HAP-1 (cell line): Measurements from ENCODE around the gene BCAR3.

Experiments
- DNase-seq, 2 experiments: peaks; one replicate each; pipeline ENCODE4 v3.0.0-alpha.2; 2016 to 2020; ENCODE audit warnings: low spot score in 2 of 2
- H3K27me3 ChIP-seq: fragments of 250-450 bp; sonication (Bioruptor Pico); 2 replicates; pipeline ENCODE4 v1.5.1; 2020; ENCODE audit warnings: low read depth, mild to moderate bottlenecking, moderate library complexity
- H3K36me3 ChIP-seq: fragments of 250-450 bp; sonication (Bioruptor Pico); replicated peaks from 2 replicates; pipeline ENCODE4 v1.5.1; 2020; ENCODE audit warnings: mild to moderate bottlenecking
- H3K4me1 ChIP-seq: fragments of 250-450 bp; sonication (Bioruptor Pico); 2 replicates; pipeline ENCODE4 v1.5.1; 2020; ENCODE audit warnings: mild to moderate bottlenecking
- H3K4me3 ChIP-seq: fragments of 250-450 bp; sonication (Bioruptor Pico); 2 replicates; pipeline ENCODE4 v1.5.1; 2020; ENCODE audit warnings: mild to moderate bottlenecking, moderate library complexity
- H3K9me3 ChIP-seq: fragments of 250-450 bp; sonication (Bioruptor Pico); 2 replicates; pipeline ENCODE4 v1.5.1; 2020; ENCODE audit warnings: mild to moderate bottlenecking, moderate library complexity
- in situ Hi-C: fragments of 300-500 bp; cut with MboI; formaldehyde crosslinking; loops from 3 replicates; pipeline ENCODE4 v1.14.3; 2020; ENCODE audit warnings: low sequenced_read_pairs, inconsistent platforms, mixed read lengths

Gene BCAR3

DNA sequence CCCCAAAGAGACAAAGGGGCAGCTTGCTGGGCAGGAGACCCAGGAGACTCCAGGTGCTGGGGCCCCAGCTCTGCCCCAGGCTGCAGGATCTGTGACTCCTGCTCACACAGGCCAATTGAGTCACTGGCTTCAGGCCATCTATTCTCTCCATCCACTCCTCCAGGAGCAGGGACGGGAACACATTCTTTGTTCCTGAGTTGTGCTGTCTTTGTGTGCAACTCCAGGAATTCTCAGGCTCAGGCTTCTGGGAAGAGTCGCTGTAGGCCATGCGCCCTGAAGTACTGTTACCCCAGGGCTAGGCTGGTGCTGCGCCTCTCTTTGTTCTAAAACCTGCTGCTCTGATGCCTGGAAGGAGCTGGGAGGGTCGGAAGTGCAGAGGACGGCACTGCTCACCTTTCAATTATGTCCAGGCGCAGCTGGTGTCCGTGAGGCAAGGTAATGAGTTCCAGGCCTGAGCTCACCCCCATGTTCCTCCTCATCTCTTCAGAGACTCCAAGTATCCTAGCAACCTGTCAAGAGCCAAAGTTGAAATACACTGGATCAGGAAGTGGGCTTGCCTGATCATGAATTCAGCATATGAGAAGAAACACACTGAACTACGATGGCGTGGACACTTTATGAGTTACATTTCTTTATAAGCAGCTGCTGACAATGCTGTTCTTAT lies 105.9 kb downstream of the BCAR3 start:
- Histone ChIP-seq H3K4me3 (no peak overlapping the region), H3K9me3 (no peaks in the 10 kb centered on the region), H3K27me3 (no peaks in the 10 kb centered on the region), H3K36me3 (no peaks in the 10 kb centered on the region), H3K4me1 (no peaks in the 10 kb centered on the region)
- no peak for DNase-seq
- in situ Hi-C loops, result no loop called here

DNA sequence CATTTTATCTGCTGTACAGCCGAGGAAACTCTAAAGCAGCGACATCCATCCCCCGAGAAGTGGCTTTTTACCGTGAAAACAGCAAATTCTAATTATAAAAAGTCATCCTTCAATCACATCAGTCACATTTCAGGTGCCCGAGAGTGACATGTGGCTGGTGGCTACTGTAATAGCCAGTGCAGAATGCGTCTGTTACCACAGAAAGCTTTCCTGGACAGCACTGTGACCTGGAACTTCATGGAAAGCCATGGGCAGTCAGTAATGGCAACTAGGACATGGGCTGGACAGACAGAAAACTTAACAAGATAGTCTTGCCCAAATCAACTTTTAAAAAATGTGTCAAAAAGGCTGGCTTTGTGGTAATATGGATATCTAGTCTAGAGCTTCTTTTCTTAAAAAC lies 106.6 kb downstream of the BCAR3 start:
- no peaks in the 10 kb centered on the region for H3K9me3 ChIP-seq
- H3K4me1 ChIP-seq, result no peaks in the 10 kb centered on the region
- H3K27me3 ChIP-seq, result no peaks in the 10 kb centered on the region
- H3K4me3 ChIP-seq, result no peak overlapping the region
- no peak for DNase-seq
- in situ Hi-C loops, result no loop called here
- no peaks in the 10 kb centered on the region for H3K36me3 ChIP-seq

DNA sequence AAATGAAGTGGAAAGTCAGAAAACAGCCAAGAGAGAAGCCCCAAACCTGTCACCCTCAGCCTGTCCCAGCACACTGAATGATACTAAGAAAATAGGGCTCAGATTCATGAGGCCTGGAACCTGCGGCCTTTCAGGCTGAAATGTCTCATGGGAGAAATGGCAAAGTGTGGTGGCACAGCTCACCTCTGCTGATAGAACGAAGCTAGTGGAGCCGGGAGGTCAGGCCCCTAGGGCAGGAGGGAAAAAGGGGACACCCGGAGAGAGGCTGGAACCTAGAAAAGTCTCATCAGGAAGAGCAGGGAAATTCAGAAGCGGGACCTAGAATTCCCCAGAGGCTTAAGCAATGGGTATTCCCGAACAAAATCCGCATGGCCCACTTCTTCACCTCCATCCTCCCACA lies 107.1 kb downstream of the BCAR3 start:
- Histone ChIP-seq H3K36me3 (no peaks in the 10 kb centered on the region; the same call in 1 of the 2 replicates), H3K4me3 (no peak overlapping the region), H3K9me3 (no peaks in the 10 kb centered on the region), H3K27me3 (no peaks in the 10 kb centered on the region), H3K4me1 (no peaks in the 10 kb centered on the region)
- no peak for DNase-seq
- in situ Hi-C loops, result no loop called here

DNA sequence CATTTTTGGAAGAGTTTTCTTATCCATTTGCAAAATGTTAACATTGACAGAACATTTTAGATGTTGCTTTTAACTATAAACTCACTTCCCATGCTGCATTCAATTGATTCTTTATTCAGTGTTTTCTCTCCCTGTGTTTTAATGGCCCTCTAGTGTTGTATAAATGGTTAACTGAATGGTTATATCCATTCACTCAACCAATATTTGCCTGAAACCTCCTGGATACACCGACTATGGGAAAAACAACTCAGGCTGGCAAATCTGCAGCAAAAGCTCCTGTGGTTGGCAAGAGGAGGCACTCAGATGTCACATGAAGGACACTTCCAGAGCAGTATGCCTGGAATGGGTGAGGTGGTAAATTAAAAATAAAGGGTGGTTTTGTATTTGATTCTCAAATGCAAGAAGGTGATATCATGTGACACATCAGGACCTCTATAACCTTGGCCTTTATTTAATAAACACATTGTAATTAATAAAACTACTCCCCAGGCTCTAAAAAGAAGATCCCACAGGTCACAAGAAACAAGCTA lies 107.6 kb downstream of the BCAR3 start:
- in situ Hi-C loops, result no loop called here
- Histone ChIP-seq H3K4me3 (no peak overlapping the region), H3K27me3 (no peaks in the 10 kb centered on the region), H3K9me3 (no peaks in the 10 kb centered on the region), H3K36me3 (no peaks in the 10 kb centered on the region; the same call in 1 of the 2 replicates), H3K4me1 (no peaks in the 10 kb centered on the region)
- no peak for DNase-seq

DNA sequence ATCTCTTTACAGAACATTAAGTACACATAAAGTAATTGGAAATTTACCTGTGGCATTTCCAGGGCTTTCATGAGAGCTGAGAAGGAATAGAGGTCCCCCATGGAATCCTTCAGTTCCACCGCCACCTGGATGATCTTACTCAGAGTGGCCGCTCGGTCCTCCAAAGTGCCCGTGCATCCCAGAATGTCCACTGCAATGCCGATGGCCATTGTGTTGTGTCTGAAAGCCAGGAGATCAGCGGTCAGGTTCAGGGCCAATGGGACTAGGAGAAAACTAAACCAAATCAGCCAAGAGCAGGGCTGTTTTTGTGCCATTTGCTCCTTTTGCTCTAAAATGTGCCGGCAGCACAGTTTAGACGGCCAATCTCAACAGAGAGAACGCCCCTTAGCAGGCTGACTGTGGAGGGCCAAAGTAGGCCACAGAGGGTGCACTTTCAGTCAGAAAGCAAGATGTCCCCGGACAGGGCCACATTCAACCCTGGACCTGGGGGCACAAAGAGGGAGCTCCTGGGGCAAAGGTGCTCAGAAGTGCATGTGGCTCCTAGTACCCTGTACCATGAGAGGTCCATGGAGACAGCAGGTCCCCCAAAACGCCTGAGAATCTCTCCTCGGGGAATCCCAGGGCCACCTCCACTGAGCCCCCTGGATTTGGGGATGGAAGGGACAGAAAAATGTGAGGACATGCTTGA lies 109.9 kb downstream of the BCAR3 start:
- no peaks in the 10 kb centered on the region for H3K4me1 ChIP-seq
- no peak overlapping the region for H3K4me3 ChIP-seq
- H3K36me3 ChIP-seq, result no peaks in the 10 kb centered on the region; the same call in 1 of the 2 replicates
- no peak for DNase-seq
- no peaks in the 10 kb centered on the region for H3K27me3 ChIP-seq
- no peaks in the 10 kb centered on the region for H3K9me3 ChIP-seq
- in situ Hi-C loops, result no loop called here

DNA sequence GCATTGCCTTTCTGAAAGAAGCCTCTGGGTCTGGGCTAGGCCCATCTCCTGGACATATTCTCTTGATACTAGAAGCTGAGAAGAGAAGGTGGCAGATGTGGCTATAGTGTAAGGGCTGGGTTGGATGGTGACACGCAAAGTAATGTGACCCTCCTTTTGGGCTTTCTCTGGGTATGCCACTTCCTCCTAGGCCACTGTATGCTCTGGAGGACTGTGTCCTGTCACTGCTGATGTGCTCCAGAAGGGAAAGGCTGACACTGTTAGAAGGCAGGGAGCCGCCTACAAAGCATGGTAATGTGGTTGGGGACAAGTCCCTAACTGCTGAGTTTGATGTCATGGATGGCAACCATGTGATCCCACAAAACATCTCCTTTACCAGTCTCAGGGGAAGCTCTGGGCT lies 112.1 kb downstream of the BCAR3 start:
- in situ Hi-C loops, result no loop called here
- Histone ChIP-seq H3K4me3 (no peak overlapping the region), H3K27me3 (no peaks in the 10 kb centered on the region), H3K36me3 (no peaks in the 10 kb centered on the region; the same call in 1 of the 2 replicates), H3K9me3 (no peaks in the 10 kb centered on the region), H3K4me1 (no peaks in the 10 kb centered on the region)
- no peak for DNase-seq

DNA sequence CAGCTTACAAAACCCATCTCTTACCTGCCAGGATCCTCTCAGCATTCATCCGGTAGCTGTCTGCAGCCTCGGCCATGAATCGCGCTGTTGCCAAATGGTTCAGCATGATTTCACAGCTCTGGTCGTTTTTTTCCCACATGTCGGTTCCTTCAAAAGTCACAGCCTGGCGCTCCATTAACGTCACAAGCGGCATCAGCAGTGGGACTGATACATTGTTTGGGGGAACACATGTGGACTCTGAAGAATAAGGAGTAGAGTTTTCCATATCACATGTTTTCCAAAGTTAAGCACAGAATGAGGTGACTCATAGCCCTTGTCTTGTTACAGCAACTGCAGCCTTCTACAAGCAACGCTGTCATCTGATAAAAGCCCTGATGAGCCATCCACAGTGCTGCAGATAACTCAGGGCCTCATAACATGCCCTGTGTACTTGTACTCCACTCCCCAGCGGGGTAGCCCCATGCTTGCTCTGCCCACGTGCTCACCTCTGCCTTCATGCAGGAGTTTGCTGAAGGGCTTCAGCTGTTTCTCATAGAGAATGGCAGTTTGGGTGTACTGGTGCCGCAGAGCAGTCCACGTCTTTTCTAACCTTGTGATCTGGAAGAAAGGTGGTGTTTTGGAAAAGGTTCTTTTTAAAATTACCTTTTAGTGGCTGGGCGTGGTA lies 114.2 kb downstream of the BCAR3 start:
- H3K9me3 ChIP-seq, result no peaks in the 10 kb centered on the region
- no peaks in the 10 kb centered on the region for H3K27me3 ChIP-seq
- no peaks in the 10 kb centered on the region for H3K4me1 ChIP-seq
- no peak for DNase-seq
- no peak overlapping the region for H3K4me3 ChIP-seq
- in situ Hi-C loops, result no loop called here
- H3K36me3 ChIP-seq, result no peaks in the 10 kb centered on the region; the same call in 1 of the 2 replicates

DNA sequence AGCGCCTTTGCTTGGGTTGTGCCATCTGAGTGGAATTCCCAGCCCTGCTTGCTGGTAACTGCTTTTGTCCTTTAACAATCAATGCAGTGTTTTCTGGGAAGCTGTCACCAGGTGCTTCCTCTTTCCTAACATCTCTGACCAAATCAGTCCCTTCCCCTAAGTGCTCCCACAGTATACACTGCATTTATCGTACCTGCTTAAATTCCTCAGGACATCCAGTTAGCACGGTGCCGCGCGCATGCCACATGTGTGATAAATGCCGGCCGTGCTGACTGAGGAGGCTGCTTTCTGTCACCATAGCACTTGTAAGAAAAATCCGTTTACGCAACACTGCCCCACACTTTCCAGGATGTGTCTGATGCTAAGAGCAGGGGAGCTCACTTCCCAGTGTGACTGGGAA lies 115.4 kb downstream of the BCAR3 start:
- Histone ChIP-seq H3K27me3 (no peaks in the 10 kb centered on the region), H3K4me3 (no peak overlapping the region), H3K9me3 (no peaks in the 10 kb centered on the region), H3K36me3 (no peaks in the 10 kb centered on the region; the same call in 1 of the 2 replicates), H3K4me1 (no peaks in the 10 kb centered on the region)
- no peak for DNase-seq
- in situ Hi-C loops, result no loop called here

DNA sequence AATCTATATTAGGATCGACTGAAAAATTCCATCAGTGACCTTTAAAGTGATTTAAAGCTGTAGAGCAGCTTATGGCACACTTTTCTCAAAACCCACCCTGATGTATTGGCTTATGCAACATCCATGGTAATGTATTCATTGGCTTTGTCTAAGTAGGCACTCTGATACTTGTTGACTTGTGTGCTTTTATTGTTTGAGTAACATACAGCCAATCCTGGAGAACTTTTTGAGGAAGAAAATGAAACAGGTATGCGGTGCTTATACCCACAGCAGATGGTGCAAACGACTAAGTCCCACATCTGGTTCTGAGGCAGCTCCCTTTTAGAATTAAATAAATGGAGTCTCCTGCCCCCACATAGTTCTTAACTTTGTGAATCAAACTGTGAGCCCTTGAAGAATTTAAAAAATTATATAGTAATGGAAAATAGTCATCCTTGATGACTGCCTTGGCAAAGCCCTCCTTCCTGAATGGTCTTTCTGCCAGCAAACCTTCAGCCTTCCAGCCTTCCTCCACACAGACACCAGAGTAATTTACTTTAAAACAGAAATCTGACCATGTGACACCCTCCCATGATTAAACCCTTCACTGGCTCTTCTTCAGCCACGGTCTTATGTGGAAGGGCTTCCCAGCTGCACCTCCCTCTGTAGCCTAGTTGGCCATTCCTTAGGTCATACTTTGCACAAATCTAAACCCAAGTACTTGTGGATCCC lies 116.0 kb downstream of the BCAR3 start:
- Histone ChIP-seq H3K36me3 (no peaks in the 10 kb centered on the region; the same call in 1 of the 2 replicates), H3K9me3 (no peaks in the 10 kb centered on the region), H3K4me3 (no peak overlapping the region), H3K27me3 (no peaks in the 10 kb centered on the region), H3K4me1 (no peaks in the 10 kb centered on the region)
- DNase-seq, result no peak
- in situ Hi-C loops, result no loop called here

DNA sequence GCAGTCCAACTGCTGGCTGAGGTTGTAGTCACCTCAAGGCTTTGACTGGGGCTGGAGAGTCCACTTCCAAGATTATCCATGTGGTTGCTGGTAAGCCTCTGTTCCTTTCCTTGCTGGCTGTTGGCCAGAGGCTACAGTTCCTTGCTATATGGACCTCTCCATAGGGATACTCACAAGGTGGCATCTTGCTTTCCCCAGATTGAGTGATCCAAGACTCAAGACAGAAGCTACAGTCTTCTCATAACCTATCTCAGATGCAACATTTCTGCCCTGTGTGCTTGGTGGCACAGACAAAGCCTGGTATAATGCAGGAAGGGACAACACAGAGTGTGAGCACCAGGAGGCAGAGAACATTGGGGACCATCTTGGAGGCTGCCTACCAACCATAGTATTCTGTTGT lies 121.9 kb downstream of the BCAR3 start:
- H3K9me3 ChIP-seq, result no peaks in the 10 kb centered on the region
- no peak for DNase-seq
- H3K27me3 ChIP-seq, result no peaks in the 10 kb centered on the region
- no peak overlapping the region for H3K4me3 ChIP-seq
- in situ Hi-C loops, result no loop called here
- no peaks in the 10 kb centered on the region for H3K36me3 ChIP-seq
- no peaks in the 10 kb centered on the region for H3K4me1 ChIP-seq

DNA sequence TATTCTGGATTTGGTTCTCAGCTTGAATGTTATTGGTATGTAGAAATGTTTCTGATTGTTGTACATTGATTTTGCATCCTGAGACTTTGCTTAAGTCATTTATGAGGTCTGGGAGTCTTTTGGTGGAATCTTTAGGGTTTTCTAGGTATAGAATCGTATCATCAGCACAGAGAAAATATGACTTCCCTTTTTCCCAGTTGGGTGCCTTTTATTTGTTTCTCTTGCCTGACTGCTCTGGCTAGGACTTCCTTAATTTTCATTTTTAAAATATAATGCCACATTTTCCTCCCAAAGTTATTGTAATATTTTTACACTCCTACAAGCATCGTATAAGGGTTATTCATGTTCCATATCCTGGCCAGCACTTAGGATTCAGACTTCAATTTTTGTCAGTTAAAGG lies 122.6 kb downstream of the BCAR3 start:
- Histone ChIP-seq H3K27me3 (no peaks in the 10 kb centered on the region), H3K4me1 (peaks cover 5% of the 10 kb centered on the region), H3K9me3 (no peaks in the 10 kb centered on the region), H3K36me3 (no peaks in the 10 kb centered on the region), H3K4me3 (no peak overlapping the region)
- in situ Hi-C loops, result no loop called here
- DNase-seq, result no peak

DNA sequence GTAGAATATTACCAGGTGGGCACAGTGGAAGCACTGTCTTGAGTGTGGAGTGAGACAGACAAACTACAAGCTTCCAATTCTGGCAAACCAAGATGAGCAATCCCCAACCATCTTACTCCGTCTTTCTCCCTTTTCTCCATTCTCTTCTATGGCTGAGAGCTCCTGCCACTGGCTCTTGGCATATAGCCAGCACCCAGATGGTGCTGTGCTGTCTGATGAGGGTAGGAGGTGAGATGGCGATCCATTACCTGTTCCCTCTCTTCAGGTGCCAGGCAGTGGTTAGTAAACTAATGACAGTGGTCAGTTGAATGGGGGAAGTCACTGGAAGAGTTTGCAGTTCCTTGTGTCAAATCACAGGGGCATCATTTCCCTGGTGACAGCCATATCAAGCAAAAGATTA lies 125.3 kb downstream of the BCAR3 start:
- Histone ChIP-seq H3K36me3 (no peaks in the 10 kb centered on the region), H3K9me3 (no peaks in the 10 kb centered on the region), H3K27me3 (no peaks in the 10 kb centered on the region), H3K4me3 (no peak overlapping the region), H3K4me1 (peaks cover 27% of the 10 kb centered on the region)
- in situ Hi-C loops, result no loop called here
- no peak for DNase-seq

DNA sequence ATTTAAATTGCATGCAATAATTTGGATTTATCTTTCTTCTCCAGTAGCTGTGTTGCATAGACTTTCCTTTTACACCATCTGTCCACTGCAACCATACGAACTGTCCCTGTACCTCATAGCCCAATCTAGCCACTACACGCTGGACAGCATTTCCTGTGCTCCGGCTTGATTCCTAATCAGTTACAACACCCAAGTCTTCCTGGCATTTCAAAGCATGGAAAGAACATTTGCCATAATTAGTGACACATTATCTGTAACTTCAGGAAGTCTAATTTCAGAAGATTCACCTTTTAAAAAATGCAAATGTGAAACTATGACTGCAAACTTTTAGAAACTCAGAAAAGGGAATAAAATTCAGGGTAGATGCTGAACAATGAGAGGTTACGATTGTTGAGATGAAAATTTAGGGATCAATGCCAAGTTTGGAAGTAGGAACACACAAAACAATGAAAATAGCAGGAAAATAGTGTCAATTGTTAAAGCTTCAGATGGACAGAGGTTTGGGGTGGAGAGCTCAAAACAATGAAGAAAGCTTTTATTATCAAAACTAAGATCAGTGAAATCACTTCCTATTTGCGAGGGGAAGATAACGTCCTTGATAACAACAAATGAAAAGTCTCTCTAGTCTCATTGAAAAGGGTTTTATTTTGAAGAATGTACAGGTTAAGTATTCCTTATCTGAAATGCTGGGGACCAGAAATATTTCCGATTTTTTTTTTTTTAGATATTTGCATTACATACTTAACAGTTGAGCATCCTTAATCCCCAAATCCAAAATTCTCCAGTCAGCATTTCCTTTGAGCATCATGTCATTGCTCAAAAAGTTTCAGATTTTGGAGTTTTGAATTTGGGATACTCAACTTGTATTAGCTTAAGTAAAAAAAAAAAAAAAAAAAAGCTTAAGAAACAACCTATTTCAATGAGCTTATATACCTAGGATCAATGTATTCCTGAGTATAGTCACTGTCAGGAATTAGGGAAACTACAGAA lies 126.5 kb downstream of the BCAR3 start:
- peaks cover 27% of the 10 kb centered on the region for H3K4me1 ChIP-seq
- H3K27me3 ChIP-seq, result no peaks in the 10 kb centered on the region
- H3K9me3 ChIP-seq, result no peaks in the 10 kb centered on the region
- H3K36me3 ChIP-seq, result no peaks in the 10 kb centered on the region
- H3K4me3 ChIP-seq, result no peak overlapping the region
- in situ Hi-C loops, result no loop called here
- DNase-seq, result no peak
